Uterus (tissue), 4 donors: Measurements from ENCODE around the gene TMEM132A. TPM values are rescaled to one million over a fixed set of nuclear protein-coding genes. Genes with fewer than 3 reads are reported as not detected.
A peak's percentile ranks its signal among the peaks of the same experiment; 100 is the strongest.
"Not testable (repeated sequence)": the region's sequence is repeated elsewhere in the genome, so short reads cannot be mapped to it uniquely, and the experiment has no call there.

Source experiments
- DNase-seq, 2 donors: peaks; one replicate each; pipeline ENCODE4 v3.0.0-alpha.2; 2019 to 2020
- H3K27ac ChIP-seq, 2 donors: fragments of 200-600 bp; sonication (generic); 1 replicate in 1 of 2; 2 replicates in 1 of 2; pipeline ENCODE4 v1.5.1; 2016 to 2018
- H3K27me3 ChIP-seq, 2 donors: fragments of 200-600 bp; sonication (generic); one replicate each; pipeline ENCODE4 v1.5.1; 2018 to 2019; ENCODE audit warnings: control low read depth in 1 of 2
- H3K36me3 ChIP-seq, 2 donors: fragments of 200-600 bp; sonication (generic); one replicate each; pipeline ENCODE4 v1.5.1; 2019; ENCODE audit warnings: control low read depth in 1 of 2
- H3K4me1 ChIP-seq, 2 donors: fragments of 200-600 bp; sonication (generic); one replicate each; pipeline ENCODE4 v1.5.1; 2018 to 2019; ENCODE audit warnings: control low read depth in 1 of 2
- H3K4me3 ChIP-seq, 2 donors: fragments of 200-600 bp; sonication (generic); 1 replicate in 1 of 2; 2 replicates in 1 of 2; pipeline ENCODE4 v1.5.1; 2018 to 2019; ENCODE audit warnings: mild to moderate bottlenecking in 1 of 2
- H3K9me3 ChIP-seq, 2 donors: fragments of 200-600 bp; sonication (generic); one replicate each; pipeline ENCODE4 v1.5.1; 2019; ENCODE audit warnings: control low read depth in 1 of 2
- CTCF ChIP-seq, 4 experiments: fragments of 200-600 bp in 2 of 4; fragments of 450-650 bp in 2 of 4; sonication (generic) in 2 of 4; IDR thresholded peaks; one replicate each; pipeline ENCODE4 v1.5.1; 2016 to 2019; ENCODE audit warnings: antibody characterized with exemption in 4 of 4, mild to moderate bottlenecking in 2 of 4, moderate library complexity in 1 of 4
- POLR2A ChIP-seq, 2 donors: fragments of 450-650 bp; IDR thresholded peaks; one replicate each; pipeline ENCODE4 v1.6.1; 2016; ENCODE audit warnings: antibody characterized with exemption in 2 of 2, mild to moderate bottlenecking in 1 of 2, moderate library complexity in 1 of 2
- intact Hi-C: fragments of 100-400 bp; cut with DNase I; formaldehyde crosslinking; loops from one replicate; pipeline ENCODE4 v1.15.1; 2023; ENCODE audit warnings: low total_unique reads
- total RNA-seq, 4 donors: library from RNA; depleted of rRNA in 3 of 4; stranded (reverse); fragments of >200 nt in 3 of 4; gene quantifications; one replicate each; pipeline versions ENCODE4 v1.1.0 to v1.2.4, GENCODE V29; 2014 to 2023
- donor health status: DM: yes; HTN: yes; CAD: no.

Gene TMEM132A
- total RNA-seq, 4 donors from 2014 or later: under 0.01 to 47.7 (median 7.7) TPM

- TF ChIP-seq POLR2A (IDR thresholded peaks at IDR 0.05) (no peak), CTCF (IDR thresholded peaks at IDR 0.05) (no peak)
- Histone ChIP-seq H3K9me3 (no peaks in the 10 kb centered on the region), H3K27ac (no peak overlapping the region), H3K4me1 (no peaks in the 10 kb centered on the region), H3K4me3 (no peak overlapping the region), H3K27me3 (no peaks in the 10 kb centered on the region), H3K36me3 (no peaks in the 10 kb centered on the region)
- DNase-seq: no peak
- intact Hi-C loops: no loop called here
Measured at GRCh38 chr11:60973699-60974098, 49.4 kb downstream of the TMEM132A start.

- H3K27me3 ChIP-seq, intact Hi-C loops, H3K36me3 ChIP-seq, H3K9me3 ChIP-seq, H3K4me1 ChIP-seq, H3K4me3 ChIP-seq, H3K27ac ChIP-seq: not testable (repeated sequence)
- peak in 1 of 2 donors; percentile 7 for DNase-seq
Measured at GRCh38 chr11:60974316-60974715, 50.1 kb downstream of the TMEM132A start.

DNA sequence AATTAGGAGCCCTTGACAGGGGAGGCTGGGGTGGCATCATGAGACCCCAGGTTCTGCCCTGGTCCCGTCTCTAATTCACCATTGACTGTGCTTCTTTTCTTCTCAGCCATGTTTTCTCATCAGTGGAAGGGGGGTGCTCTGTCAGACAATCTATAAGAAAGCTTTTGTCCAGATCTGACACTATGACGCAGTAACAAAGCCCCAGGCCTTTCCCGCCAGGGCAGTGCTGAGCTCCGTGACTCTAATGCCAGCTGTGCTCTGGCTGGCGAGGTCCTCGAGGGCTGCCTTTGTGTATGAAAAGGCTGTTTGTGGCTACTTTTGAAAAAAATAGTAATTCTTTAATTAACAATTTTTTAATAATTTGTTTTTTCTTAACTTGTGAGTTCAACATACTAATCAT is 50.5 kb downstream of the TMEM132A start:
- no peaks in the 10 kb centered on the region for H3K36me3 ChIP-seq
- TF ChIP-seq CTCF (IDR thresholded peaks at IDR 0.05) (no peak), POLR2A (IDR thresholded peaks at IDR 0.05) (no peak)
- H3K9me3 ChIP-seq: no peaks in the 10 kb centered on the region
- intact Hi-C loops: no loop called here
- H3K27ac ChIP-seq: no peak overlapping the region
- H3K4me3 ChIP-seq: no peak overlapping the region
- H3K4me1 ChIP-seq: no peaks in the 10 kb centered on the region
- H3K27me3 ChIP-seq: no peaks in the 10 kb centered on the region
- no peak for DNase-seq

DNA sequence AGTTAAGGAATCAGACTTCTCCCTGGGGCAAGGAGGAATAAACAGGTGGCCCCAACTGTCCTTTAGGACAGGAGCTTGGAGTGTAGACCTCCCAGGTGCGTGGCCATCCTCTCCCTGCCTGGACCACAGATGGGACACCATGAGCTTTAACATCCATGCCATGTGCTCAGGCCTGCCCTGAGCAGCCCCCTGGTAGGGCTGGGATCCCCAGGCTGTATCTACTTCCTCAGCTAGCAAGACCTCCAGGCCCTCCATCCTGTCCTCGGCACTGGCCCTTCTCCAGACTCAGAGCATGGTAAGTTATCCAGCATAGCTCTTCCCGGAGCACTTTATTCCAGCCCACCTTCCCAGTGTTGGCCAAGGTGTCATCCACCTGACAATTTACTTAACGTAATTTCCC is 53.0 kb downstream of the TMEM132A start:
- TF ChIP-seq POLR2A (IDR thresholded peaks at IDR 0.05) (no peak), CTCF (IDR thresholded peaks at IDR 0.05) (no peak)

GRCh38 chr11:60977836-60978235 is 53.6 kb downstream of the TMEM132A start:
- no peak for DNase-seq
- no peaks in the 10 kb centered on the region for H3K27me3 ChIP-seq
- no peak for TF ChIP-seq CTCF (IDR thresholded peaks at IDR 0.05)
- TF ChIP-seq POLR2A (IDR thresholded peaks at IDR 0.05): no peak
- intact Hi-C loops: no loop called here
- H3K27ac ChIP-seq: no peak overlapping the region
- H3K4me3 ChIP-seq: no peak overlapping the region
- H3K4me1 ChIP-seq: no peaks in the 10 kb centered on the region
- no peaks in the 10 kb centered on the region for H3K36me3 ChIP-seq
- no peaks in the 10 kb centered on the region for H3K9me3 ChIP-seq

More for the DNA sequence above, 53.0 kb downstream of the TMEM132A start:
- Histone ChIP-seq H3K27ac (no peak overlapping the region), H3K4me1 (no peaks in the 10 kb centered on the region), H3K27me3 (no peaks in the 10 kb centered on the region), H3K36me3 (no peaks in the 10 kb centered on the region), H3K9me3 (no peaks in the 10 kb centered on the region), H3K4me3 (no peak overlapping the region)
- intact Hi-C loops: no loop called here
- no peak for DNase-seq
